ENCODE measurements around the gene MTX3.

The MTX3 gene

DNA sequence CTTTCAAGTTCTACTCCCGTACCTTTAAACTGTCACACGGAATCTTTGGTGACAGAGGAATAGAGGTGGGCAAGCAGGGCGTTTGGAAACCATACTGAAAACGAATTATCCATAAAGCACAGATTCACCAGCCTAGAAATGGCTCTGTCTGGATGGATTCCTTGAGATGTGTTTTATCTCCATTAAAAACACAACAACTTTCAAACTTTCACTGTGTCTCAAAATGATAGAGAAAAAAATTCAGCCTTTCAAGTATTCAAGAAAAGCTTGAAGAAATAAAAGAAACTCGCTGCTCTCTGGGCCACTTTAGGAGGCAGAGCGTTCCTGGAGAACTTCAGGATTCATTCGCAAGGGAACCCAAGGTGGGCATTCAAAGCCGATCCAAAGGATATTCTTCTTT, 43.5 kb upstream of the MTX3 start:
- H3K4me3 ChIP-seq (ENCODE audit: low read depth, low read length), result no peak overlapping the region
- no peak for TF ChIP-seq CTCF (IDR thresholded peaks at IDR 0.05; ENCODE audit: borderline replicate concordance, insufficient read depth, low read depth, low read length)

DNA sequence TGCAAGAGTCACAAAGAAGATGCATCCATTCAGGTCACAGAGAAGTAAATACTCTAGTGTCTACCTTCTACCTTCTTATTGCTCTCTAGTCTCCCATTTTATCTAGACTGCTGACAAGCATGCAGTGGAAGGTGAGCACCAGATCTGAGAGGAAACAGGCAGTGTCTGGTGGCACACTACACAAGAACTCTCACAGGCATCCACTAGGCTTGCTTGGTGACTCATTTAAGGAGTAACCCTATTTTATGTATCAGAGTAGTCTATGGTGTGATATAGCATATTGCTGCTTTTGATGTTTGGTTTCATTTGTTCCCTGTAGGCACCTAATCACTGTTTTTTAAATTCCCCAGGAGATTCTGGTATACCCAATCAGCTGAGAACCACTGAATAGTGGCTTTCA, 42.5 kb upstream of the MTX3 start:
- no peak overlapping the region for H3K4me3 ChIP-seq (ENCODE audit: low read depth, low read length)
- TF ChIP-seq CTCF (IDR thresholded peaks at IDR 0.05; ENCODE audit: borderline replicate concordance, insufficient read depth, low read depth, low read length), result no peak

DNA sequence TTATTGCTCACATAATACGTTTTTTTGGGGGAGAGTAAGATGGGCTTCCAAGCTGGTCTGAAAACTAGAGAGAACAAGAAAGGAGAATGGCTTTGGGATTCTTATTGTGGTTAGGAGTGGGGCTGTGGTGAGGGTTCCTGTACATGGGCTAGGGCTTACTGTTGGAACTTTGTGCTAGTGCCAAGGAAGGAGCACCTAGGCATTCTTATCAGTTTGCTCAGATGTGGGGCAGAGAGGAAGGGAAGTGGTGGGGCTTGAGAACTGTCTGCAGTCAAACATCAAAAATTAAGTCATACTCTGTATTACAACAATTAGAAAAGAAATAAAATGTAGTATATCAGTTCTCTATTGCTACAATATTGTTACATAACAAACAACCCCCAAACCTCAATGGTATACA, 40.0 kb upstream of the MTX3 start:
- TF ChIP-seq CTCF (IDR thresholded peaks at IDR 0.05; ENCODE audit: borderline replicate concordance, insufficient read depth, low read depth, low read length), result no peak
- no peak overlapping the region for H3K4me3 ChIP-seq (ENCODE audit: low read depth, low read length)

DNA sequence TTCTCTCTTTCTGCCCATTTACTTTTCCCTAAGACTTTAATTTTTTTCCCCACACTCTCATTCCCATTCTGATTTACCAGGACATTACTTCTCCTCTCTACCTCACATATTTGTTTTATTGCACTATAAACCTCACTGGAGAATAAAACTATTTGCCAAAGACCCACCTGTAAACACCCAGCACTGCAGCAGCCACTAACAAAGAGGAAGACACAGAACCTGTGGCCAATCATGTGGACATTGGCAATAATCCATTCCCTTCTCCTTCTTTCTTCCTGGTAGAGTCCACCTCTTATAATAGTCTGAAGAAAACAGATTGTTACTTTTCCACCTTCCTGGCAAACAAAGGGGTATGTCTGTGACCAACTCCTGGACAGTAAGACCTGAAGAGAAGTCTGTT, 35.8 kb upstream of the MTX3 start:
- TF ChIP-seq CTCF (IDR thresholded peaks at IDR 0.05; ENCODE audit: borderline replicate concordance, insufficient read depth, low read depth, low read length), result no peak
- H3K4me3 ChIP-seq (ENCODE audit: low read depth, low read length), result no peak overlapping the region

GRCh38 chr5:80025069-80025468, 34.0 kb upstream of the MTX3 start:
- no peak overlapping the region for H3K4me3 ChIP-seq (ENCODE audit: low read depth, low read length)
- no peak for TF ChIP-seq CTCF (IDR thresholded peaks at IDR 0.05; ENCODE audit: borderline replicate concordance, insufficient read depth, low read depth, low read length)

GRCh38 chr5:80010754-80011392, 19.8 kb upstream of the MTX3 start:
- no peak overlapping the region for H3K4me3 ChIP-seq (ENCODE audit: low read depth, low read length)
- no peak for TF ChIP-seq CTCF (IDR thresholded peaks at IDR 0.05; ENCODE audit: borderline replicate concordance, insufficient read depth, low read depth, low read length)

GRCh38 chr5:80008995-80009765, 18.1 kb upstream of the MTX3 start:
- no peak for TF ChIP-seq CTCF (IDR thresholded peaks at IDR 0.05; ENCODE audit: borderline replicate concordance, insufficient read depth, low read depth, low read length)

More at GRCh38 chr5:80008995-80009765, 18.1 kb upstream of the MTX3 start:
- H3K4me3 ChIP-seq (ENCODE audit: low read depth, low read length), result no peak overlapping the region

All from GM12875 (cell line).